Dermis microvascular lymphatic vessel endothelial cell (primary cell): ENCODE measurements around the gene TCEA2. TPM values are rescaled to one million over a fixed set of nuclear protein-coding genes. Genes with fewer than 3 reads are reported as not detected.

Source experiments
- DNase-seq, 2 donors: peaks; one replicate each; pipeline versions ENCODE4 v3.0.0 to v3.0.0-alpha.2; 2010; ENCODE audit warnings: low read depth in 2 of 2
- total RNA-seq: library from RNA; depleted of rRNA; stranded (reverse); fragments of >200 nt; gene quantifications from 2 replicates; pipeline ENCODE4 v1.2.1, GENCODE V29; 2014

TCEA2 gene
- total RNA-seq, 1 donor from 2014 or later = 27.0 TPM

DNA sequence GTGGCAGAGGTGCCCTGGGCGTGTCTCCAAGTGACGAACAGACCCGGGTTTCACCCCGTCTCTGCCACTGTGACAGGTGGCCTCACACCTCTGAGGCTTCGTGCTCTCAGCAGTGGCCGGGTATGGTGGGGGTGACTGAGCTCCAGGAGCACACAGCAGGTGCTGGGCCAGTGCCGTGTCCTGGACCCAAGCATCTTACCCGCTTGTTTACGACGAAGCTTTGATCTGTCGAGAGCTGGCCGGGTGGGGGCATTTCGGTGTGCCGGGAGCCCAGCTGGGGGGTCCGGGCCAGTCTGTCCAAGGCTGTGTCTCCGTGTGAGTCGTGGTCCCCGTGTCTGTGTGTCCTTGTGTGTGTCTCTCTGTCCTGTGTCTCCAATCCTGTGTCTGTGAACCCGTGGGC, 28.3 kb downstream of the TCEA2 start:
- no peak for DNase-seq

DNA sequence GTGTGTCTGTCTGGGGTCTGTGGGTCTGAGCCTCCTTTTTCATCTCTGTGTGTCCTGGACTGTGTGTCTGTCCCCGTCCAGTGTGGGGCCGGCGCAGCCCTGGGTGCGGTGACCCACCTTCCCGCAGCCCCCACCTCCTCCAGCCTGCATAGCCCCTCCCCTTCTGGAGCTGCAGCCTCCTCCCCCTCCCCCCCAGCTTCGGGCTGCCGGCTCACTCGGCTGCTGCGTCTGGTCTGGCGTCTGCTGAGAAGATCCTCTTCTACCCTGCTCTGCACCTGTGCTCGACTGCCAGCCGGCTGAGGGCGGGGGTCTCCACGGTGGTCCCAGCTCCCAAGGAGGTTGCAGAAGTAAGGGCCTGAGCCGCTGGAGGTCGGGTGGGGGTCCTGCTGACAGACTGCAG, 28.8 kb downstream of the TCEA2 start:
- no peak for DNase-seq

DNA sequence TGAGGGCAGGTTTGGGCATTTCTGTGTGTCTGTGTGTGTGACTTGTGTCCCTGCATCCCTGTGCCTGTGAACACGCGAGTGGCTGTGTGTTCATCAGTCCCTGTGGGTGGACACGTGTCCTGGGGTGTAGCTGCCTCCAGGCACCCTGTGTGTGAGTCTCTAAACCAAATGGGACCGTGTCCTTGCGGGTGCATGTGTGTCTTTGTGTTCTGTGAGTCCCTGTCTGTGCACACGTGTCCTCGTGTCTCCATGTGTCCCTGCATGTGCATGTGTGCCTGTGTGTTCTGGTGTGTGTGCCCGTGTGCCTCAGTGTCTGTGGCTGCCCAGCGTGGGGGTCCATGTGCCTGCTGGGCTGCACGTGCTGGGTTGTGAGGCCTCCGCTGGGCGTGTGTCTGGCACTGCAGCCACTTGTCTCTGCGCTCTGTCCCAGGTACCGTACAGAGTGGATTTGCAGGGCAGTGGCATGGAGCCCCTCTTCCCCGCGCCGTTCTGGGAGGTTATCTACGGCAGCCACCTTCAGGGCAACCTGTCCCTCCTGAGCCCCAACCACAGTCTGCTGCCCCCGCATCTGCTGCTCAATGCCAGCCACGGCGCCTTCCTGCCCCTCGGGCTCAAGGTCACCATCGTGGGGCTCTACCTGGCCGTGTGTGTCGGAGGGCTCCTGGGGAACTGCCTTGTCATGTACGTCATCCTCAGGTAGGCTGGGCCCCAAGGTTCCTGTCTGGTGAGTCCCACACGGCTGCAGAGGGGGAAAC, 29.4 kb downstream of the TCEA2 start:
- no peak for DNase-seq

DNA sequence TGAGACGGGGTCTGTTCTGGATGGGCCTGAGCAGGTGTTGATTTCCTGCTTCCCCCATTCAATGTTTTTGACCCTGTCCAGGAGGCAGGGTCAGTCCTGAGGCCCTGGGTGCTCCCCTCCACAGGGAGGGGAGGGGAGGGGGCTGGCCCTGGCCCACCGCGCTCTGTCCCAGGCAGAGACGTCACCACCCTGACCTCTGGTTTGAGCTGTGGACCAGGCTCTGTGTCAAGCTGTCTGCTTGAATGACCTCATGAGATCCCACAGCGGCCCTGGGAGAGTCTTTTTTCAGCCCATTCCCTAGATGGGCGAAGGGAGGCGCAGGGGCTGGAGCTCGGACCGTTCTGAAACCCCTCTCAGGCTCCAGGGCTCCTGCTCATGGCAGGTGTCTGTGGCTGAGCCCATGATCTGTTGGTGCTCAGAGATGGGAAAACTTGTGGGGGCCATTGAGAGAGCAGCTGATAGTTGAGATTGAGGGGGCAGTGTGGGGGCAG, 30.1 kb downstream of the TCEA2 start:
- no peak for DNase-seq

DNA sequence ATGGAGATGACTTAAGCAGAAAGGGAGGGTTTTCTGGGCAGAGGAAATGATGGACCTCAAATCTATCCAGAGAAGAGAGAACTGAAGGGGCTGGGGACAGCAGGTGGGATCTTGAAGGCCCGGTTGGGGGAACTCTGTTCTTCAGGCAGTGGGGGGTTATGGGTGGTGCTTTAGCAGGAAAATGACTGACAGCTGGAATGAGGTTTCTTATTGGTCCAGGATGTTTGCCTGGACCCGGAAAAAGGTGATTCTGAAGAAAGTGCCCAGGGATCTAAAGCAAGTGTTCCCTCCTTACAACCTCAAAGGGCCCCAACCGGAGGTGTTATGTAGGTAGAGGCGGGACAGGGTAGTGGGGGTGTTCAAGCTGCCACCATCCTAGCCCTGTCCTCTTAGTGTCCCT, 32.5 kb downstream of the TCEA2 start:
- DNase-seq = no peak

DNA sequence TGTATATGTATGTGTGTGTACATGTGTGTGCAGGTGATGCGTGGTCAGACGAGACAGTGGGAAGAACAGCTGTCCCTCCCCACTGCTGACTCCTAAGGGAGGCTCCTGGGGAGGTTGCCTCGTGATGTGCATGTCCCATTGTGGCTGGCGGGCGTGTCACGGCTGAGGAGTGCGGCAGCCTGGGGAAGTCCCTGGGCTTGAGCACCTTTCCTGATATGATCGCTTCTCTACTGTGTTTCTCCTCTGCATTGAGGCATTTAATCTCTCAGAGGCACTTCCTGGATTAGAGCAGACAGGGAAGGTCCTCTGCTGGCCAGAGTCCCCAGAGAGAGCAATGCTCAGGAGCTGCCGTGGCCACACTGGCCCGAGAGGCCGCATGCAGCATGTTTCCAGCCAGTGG, 32.9 kb downstream of the TCEA2 start:
- no peak for DNase-seq

DNA sequence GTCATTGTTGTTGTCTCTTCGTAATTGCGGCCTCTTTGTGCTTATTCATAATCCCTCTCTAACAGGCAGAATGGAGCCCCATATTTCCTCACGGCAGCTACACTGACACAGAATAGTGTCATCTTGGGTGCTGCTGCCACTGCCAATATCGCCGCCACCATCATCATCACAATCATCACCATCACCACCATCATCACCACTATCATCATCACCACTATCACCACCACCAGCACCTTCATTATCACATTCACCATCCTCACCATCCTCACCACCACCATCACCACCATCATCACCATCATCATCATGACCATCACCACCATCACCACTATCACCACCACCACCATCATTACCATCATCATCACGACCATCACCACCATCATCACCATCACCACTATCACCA, 33.5 kb downstream of the TCEA2 start:
- DNase-seq = no peak

DNA sequence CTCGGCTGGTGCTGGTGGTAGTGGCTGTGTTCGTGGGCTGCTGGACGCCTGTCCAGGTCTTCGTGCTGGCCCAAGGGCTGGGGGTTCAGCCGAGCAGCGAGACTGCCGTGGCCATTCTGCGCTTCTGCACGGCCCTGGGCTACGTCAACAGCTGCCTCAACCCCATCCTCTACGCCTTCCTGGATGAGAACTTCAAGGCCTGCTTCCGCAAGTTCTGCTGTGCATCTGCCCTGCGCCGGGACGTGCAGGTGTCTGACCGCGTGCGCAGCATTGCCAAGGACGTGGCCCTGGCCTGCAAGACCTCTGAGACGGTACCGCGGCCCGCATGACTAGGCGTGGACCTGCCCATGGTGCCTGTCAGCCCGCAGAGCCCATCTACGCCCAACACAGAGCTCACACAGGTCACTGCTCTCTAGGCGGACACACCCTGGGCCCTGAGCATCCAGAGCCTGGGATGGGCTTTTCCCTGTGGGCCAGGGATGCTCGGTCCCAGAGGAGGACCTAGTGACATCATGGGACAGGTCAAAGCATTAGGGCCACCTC, 35.5 kb downstream of the TCEA2 start:
- no peak for DNase-seq

DNA sequence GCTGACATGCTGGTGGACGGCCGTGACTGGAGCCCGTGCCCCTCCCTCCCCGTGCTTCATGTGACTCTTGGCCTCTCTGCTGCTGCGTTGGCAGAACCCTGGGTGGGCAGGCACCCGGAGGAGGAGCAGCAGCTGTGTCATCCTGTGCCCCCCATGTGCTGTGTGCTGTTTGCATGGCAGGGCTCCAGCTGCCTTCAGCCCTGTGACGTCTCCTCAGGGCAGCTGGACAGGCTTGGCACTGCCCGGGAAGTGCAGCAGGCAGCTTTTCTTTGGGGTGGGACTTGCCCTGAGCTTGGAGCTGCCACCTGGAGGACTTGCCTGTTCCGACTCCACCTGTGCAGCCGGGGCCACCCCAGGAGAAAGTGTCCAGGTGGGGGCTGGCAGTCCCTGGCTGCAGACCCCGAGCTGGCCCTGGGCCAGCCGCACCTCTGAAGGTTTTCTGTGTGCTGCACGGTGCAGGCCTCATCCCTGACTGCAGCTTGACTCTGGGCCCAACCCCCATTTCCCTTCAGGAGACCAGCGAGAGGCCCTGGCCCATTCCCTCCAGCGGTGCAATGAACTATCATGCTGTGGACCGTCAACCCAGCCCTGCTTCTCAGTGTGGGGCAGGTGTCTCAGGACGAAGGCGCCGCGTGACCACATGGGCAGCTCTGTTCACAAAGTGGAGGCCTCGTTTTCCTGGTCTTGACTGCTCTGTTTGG, 36.2 kb downstream of the TCEA2 start:
- no peak for DNase-seq

DNA sequence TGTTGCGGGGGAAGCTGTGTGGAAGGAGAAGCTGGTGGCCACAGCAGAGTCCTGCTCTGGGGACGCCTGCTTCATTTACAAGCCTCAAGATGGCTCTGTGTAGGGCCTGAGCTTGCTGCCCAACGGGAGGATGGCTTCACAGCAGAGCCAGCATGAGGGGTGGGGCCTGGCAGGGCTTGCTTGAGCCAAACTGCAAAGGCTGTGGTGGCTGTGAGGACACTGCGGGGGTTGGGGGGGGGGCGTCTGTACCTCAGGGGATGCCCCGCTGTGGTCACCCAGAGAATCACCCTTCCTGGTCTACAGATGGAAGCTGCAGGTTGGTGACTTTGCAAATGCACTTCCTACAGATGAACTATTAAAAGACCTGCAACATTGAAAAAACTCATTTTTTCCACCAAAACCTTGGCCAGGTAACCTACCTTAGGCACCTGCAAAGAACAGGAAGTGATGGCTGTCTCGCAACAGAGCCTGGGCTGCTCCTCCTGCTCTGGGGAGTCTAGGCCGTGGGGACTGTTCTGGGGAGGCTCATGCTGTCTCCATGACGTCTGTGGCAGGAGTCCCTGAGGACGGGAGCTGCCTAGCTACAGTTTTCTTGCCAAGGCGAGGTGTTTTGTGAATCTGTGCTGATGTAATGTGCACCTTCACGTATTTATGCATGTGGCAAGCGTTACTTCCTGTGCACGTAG, 37.0 kb downstream of the TCEA2 start:
- no peak for DNase-seq

DNA sequence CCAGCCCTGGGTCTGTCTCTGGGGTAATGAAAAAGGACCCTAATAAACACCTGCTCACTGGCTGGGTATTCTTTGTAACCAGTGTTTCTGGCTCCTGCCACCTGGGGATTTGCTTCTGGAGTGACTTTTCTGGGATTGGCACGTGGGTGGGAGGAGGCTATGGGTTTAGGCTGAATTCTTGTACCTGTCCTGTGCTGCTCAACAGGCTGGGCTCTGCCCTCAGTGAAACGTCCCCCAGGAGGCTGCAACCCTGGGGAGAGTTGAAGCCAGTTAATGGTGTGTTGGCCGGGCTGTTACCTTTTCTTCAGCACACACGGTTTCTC, 37.5 kb downstream of the TCEA2 start:
- DNase-seq = no peak

DNA sequence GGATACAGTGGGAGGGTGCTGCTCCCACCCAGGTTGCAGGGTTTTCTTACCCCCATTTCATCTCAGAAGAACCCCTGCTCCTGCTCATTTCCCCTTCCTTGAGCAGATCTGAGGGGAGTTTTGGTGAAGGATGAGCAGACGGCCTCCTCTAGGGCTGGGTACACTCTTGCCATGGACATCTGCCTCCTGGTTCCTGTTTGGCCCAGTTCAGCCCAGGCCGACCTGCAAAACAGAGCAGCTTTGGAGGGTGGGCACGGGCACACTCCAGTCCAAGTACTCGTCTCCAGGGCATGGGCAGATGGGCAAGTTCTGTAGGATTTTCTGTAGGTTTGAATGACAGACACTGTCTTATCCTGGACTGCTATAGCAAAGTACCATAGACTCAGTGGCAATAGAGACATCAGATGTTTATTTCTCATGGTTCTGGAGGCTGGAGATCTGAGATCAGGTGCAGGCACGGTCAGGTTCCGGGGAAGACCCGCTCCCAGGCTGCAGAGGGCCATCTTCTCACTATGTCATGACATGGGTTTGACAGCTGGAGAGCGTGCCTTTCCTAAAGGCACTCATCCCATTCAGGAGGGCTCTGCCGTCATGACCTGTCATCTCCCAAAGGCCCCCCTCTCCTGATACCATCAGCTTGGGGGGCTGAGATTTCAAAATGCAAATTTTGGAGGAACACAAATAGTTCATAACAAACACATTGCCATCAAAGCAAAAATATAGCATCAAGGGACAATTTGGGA, 38.1 kb downstream of the TCEA2 start:
- DNase-seq = no peak

DNA sequence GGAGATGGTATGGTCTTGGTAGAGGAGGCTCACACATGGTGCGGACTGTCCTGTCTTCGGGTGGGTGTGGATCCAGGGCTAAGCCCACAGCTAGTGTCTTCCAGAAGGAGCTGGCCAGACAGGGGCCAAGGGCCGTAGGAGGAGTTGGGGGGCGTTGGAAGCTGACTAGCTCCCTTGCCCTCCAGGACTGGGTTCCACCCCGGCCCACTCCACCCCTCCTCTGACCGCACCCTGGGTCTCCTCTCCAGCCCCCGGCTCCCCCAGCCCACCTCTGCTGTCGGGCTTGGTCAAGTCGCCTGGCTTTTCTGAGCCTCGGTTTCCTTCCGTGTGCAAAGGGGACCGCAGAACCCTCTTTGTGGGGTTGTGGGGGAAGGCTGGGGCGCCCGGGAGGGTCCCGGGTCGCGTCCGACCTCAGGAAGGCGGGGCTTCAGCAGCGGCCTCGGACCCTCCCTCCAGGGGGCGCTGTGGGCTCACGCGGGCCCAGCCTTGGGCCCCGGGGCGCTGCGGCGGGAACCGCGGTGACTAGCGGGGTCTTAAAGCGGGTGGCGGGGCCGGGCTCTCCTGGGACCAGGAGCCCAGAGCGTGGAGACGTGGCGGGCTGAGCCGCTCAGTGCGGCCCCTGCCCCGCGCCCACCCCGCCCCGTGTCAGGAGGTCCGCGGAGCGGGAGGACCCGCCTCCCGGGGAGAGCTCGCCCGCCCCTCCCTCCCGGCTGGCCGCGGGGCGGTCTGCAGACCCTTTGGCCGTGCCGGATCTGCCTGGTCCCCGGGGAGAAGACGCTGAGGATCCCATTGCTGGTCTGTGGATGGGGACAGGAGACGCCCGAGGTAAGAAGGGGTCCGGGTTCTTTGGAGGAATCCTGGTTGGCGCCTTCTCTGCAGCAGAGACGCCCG, 39.0 kb downstream of the TCEA2 start:
- peak in 1 of 2 donors; percentile 35 for DNase-seq

DNA sequence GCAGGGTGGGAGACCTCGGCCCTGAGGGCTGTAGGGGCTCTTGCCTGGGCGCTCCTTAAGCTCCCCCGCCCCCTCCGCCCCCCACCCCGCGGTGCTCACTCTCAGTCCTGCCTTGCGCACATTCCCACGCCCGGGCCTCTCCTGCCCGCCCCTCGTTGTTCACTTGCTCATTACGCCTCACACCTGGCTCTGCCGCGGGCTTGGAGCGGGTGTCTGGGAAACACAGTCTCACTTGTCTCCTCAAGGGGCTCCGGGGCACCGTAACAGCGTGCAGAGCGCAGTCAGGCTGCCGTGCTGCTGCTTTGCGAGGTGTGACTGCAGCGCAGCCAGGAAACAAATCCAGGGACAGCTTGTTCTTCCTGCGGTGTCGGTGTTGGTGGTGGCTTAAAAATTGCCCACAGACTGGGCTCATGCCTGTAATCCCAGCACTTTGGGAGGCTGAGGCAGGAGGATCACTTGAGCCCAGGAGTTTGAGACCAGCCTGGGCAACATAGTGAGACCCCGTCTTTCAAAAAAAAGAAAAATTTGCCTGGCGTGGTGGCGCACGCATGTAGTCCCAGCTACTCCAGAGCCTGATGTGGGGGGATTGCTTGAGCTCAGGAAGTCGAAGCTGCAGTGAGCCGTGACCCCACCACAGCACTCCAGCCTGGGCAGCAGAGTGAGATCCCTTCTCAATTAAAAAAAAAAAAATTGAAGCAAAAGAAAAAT, 39.8 kb downstream of the TCEA2 start:
- no peak for DNase-seq

DNA sequence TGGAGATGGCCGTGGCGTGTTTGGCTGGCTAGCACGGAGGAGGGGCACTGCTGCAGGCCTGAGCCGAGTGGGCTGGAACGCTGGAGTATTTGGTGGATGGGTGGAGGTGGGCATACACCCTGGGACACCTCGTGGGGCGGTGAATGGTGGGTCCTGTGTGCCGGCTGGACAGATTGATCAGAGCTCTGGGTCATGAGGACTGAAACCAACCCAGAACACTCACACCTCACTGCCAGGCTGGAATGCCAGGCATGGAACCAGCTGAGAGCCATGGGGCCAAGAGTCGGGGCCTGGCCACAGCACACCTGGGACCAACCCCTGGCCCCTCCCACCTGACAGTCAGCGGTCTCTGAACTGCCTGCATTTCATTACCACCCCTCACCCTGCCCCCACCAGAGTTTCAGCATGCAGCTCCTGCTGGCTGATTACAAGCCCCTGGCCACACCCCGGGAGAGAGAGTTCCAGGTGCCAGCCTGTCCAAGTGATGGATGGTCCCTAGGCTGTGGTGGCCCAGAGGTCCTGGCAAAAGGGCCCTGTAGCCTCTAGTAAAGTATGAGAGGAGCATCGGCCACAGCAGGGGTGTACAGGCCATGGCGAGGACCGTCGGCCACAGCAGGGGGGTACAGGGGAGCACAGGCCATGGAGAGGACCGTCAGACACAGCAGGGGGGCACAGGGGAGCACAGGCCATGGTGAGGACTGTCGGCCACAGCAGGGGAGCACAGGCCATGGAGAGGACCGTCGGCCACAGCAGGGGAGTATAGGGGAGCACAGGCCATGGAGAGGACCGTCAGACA, 41.1 kb downstream of the TCEA2 start:
- DNase-seq = no peak

DNA sequence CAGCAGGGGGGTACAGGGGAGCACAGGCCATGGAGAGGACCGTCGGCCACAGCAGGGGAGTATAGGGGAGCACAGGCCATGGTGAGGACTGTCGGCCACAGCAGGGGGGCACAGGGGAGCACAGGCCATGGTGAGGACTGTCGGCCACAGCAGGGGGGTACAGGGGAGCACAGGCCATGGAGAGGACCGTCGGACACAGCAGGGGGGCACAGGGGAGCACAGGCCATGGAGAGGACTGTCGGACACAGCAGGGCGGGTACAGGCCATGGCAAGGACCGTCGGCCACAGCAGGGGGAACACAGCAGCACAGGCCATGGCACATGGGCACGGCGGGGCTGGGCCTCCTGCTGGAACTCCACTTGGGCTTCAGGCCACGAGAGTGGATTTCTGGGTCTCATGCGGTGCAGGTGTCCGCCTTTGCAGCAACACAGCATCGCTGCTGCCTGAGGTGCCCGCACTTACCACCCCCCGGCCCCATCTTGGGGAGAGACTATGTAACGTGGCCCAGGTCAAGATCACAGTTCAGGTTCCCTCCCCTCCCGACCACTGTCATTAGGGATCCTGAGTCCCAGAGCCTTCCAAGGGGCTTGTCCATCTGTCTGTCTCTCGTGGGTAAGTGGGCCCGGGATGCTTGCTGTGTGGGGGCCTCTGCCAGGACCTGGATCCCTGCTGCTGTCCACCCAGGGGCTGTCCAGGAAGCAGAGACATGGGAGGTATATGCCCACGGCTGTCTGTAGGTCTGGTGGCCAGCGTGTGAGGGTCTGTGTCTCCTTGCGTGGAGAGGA, 41.9 kb downstream of the TCEA2 start:
- no peak for DNase-seq

DNA sequence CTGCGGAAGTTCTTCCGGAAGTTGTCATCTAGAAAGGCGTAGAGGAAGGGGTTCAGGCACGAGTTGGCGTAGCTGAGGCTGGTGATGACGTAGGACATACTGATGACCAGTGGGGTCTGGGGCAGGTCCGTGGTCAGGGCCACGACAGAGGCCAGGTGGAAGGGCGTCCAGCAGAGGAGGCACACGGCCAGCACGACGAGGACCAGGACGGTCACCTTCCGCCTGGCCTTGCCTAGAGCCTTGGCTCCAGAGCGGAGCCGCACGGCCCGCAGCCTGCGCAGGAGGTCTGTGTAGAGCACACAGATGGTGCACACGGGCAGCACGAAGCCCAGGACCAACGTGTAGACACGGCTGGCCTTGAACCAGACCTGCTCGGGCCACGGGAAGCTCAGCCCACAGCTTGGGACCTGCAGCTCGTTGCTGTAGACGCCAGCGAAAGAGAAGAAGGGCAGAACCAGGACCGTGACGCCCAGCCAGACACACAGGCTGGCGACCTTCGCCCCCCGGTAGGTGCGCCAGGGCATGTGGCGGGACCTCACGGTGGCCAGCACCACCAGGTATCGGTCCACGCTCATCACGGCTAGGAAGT, 42.9 kb downstream of the TCEA2 start:
- DNase-seq = no peak

DNA sequence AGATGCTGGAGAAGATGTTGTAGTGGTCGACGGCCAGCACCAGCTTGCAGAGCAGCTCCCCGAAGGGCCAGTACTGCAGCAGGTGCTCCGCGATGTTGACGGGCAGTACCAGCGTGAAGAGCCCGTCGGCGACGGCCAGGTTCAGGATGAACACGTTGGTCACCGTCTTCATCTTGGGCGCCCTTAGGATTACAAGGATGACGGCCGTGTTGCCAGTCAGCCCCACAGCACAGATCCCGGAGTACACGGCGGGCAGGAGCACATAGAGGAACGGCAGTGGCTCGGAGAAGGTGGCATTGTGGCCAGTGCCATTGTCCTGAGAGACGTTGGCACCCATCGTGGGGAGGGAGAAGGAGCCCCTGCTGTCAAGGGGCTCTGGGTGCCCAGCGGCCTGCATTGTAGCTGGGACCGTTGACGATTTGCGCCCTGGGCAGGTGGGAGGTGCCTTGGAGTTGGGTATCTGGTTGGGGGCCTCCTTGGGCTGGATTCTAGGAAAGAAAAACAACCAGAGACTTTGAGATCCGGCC, 43.5 kb downstream of the TCEA2 start:
- DNase-seq = no peak
